HepG2 (cell line): ENCODE measurements around the gene PAIP2. TPM values are rescaled to one million over a fixed set of nuclear protein-coding genes. Genes with fewer than 3 reads are reported as not detected.

Experiments used
- AKAP8 ChIP-seq: sonication (generic); formaldehyde crosslinking; IDR thresholded peaks from 2 replicates; pipeline ENCODE4 v1.5.1; 2020; ENCODE audit warnings: mild to moderate bottlenecking, missing genetic modification reagents
- ELF1 ChIP-seq: sonication (generic); formaldehyde crosslinking; IDR thresholded peaks from 2 replicates; pipeline ENCODE4 v1.4.0; 2020; ENCODE audit warnings: missing genetic modification reagents
- IKZF4 ChIP-seq: sonication (generic); formaldehyde crosslinking; IDR thresholded peaks from 2 replicates; pipeline ENCODE4 v1.5.1; 2020; ENCODE audit warnings: borderline replicate concordance, mild to moderate bottlenecking, low read depth, missing genetic modification reagents; ENCODE audit errors: not compliant biosample characterization
- NFKBIZ ChIP-seq: IDR thresholded peaks from 2 replicates; pipeline ENCODE4 v1.6.1; 2018; ENCODE audit warnings: missing genetic modification reagents, missing compliant biosample characterization
- RFXAP ChIP-seq: sonication (generic); formaldehyde crosslinking; IDR thresholded peaks from 2 replicates; pipeline ENCODE4 v1.4.0; 2020; ENCODE audit warnings: missing genetic modification reagents, borderline replicate concordance
- SNAPC4 ChIP-seq: sonication (generic); formaldehyde crosslinking; IDR thresholded peaks from 2 replicates; pipeline ENCODE4 v1.4.0; 2020; ENCODE audit warnings: mild to moderate bottlenecking, missing genetic modification reagents
- TBX2 ChIP-seq: sonication (generic); formaldehyde crosslinking; IDR thresholded peaks from 2 replicates; pipeline ENCODE4 v1.5.0; 2020; ENCODE audit warnings: missing genetic modification reagents, mild to moderate bottlenecking, borderline replicate concordance
- ZNF775 ChIP-seq: sonication (generic); formaldehyde crosslinking; IDR thresholded peaks from 2 replicates; pipeline ENCODE4 v1.4.0; 2020; ENCODE audit warnings: missing genetic modification reagents, mild to moderate bottlenecking, moderate library complexity, borderline replicate concordance
- ZSCAN9 ChIP-seq: IDR thresholded peaks from 2 replicates; pipeline ENCODE4 v1.6.1; 2016; ENCODE audit warnings: borderline replicate concordance
- polyA plus RNA-seq, 8 experiments: library from polyadenylated mRNA; depleted of rRNA in 3 of 8; stranded (reverse) in 7 of 8; unstranded in 1 of 8; fragments of >200 nt; fragmentation: Illumina TruSeq in 4 of 8; extraction: Trizol in 4 of 8; gene quantifications; 2 replicates each; pipeline versions ENCODE4 v1.2.1 to v1.2.3, GENCODE V29; 2011 to 2016; ENCODE audit warnings: low read depth in 4 of 8, missing spikeins in 1 of 8, mixed read lengths in 1 of 8; ENCODE audit not compliant: insufficient read depth in 1 of 8
- total RNA-seq, 5 experiments: library from RNA; depleted of rRNA; stranded (reverse); fragments of >200 nt; fragmentation: Illumina TruSeq; extraction: Trizol; gene quantifications; 2 replicates each; pipeline ENCODE4 v1.2.3, GENCODE V29; 2016; ENCODE audit warnings: low read depth in 1 of 5
- TF ChIP-seq, protein P1 (sequence below), 2 experiments: fragments of 450-650 bp in 1 of 2; sonication (generic) in 1 of 2; formaldehyde crosslinking in 1 of 2; IDR thresholded peaks; 2 replicates each; pipeline versions ENCODE4 v1.6.1 to v1.8.0; 2016 to 2022; ENCODE audit warnings: antibody characterized with exemption in 1 of 2, mild to moderate bottlenecking in 1 of 2, missing genetic modification reagents in 1 of 2

The PAIP2 gene
- total and polyA plus RNA-seq, 2 of the 13 experiments (the other 11 are each of a cell fraction or from before 2014, with no cell fraction given), result 61.5 to 76.3 TPM

DNA sequence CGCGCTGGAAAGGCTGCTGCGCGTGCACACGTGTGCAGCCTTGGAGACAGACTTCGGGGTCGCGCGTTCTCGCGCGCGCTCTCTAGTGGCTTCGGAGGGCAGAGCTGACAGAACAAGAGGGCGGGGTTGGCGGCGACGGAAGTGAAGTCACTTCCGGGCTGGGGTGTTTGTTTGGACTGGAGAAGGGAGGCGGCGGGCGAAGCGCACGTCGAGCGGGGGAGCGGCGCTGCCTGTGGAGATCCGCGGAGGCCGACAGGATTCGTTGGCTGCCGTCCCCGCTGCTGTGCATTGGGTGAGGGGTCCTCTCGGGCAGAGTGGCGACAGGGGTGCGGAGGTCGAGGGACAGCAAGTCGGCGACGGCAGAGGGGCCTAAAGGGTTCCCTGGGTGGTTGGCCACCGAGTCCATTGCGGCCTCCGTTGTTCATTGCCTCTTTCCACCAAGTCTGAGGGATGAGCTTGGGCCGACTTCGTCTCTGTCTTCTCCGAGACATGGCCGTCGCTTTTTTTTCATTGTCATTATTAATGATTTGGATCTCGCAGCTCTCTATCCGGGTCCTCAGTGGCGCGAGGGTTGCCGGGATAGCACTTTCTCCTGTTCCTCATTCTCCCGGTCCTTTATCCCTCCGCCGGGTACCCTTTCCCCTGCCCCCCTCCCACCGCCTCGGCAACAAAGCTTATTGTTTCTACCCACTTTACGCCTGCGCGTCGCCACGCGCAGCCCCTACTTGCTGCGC lies at the start of gene PAIP2 (continued):
- TF ChIP-seq, protein P1, sequence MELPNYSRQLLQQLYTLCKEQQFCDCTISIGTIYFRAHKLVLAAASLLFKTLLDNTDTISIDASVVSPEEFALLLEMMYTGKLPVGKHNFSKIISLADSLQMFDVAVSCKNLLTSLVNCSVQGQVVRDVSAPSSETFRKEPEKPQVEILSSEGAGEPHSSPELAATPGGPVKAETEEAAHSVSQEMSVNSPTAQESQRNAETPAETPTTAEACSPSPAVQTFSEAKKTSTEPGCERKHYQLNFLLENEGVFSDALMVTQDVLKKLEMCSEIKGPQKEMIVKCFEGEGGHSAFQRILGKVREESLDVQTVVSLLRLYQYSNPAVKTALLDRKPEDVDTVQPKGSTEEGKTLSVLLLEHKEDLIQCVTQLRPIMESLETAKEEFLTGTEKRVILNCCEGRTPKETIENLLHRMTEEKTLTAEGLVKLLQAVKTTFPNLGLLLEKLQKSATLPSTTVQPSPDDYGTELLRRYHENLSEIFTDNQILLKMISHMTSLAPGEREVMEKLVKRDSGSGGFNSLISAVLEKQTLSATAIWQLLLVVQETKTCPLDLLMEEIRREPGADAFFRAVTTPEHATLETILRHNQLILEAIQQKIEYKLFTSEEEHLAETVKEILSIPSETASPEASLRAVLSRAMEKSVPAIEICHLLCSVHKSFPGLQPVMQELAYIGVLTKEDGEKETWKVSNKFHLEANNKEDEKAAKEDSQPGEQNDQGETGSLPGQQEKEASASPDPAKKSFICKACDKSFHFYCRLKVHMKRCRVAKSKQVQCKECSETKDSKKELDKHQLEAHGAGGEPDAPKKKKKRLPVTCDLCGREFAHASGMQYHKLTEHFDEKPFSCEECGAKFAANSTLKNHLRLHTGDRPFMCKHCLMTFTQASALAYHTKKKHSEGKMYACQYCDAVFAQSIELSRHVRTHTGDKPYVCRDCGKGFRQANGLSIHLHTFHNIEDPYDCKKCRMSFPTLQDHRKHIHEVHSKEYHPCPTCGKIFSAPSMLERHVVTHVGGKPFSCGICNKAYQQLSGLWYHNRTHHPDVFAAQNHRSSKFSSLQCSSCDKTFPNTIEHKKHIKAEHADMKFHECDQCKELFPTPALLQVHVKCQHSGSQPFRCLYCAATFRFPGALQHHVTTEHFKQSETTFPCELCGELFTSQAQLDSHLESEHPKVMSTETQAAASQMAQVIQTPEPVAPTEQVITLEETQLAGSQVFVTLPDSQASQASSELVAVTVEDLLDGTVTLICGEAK (IDR thresholded peaks at IDR 0.05), result peak; percentile 61
- TF ChIP-seq, protein P1 (CRISPR knock-in tag; IDR thresholded peaks at IDR 0.05), result no peak; the same call in 1 of the 2 replicates
- TF ChIP-seq NFKBIZ (CRISPR knock-in tag) (no peak), TBX2 (CRISPR knock-in tag) (peak; percentile 85), ZSCAN9 (peak; percentile 67; the same call in 1 of the 2 replicates), AKAP8 (CRISPR knock-in tag) (peak; percentile 83; the same call in 1 of the 2 replicates), ZNF775 (CRISPR knock-in tag) (peak; percentile 55; the same call in 1 of the 2 replicates), RFXAP (CRISPR knock-in tag) (peak; percentile 97), SNAPC4 (CRISPR knock-in tag) (peak; percentile 91), ELF1 (CRISPR knock-in tag) (peak; percentile 91), IKZF4 (peak; percentile 88)
